HepG2 (cell line): ENCODE measurements around the gene TMEM131. TPM values are rescaled to one million over a fixed set of nuclear protein-coding genes. Genes with fewer than 3 reads are reported as not detected.

Experiments used
- ATAC-seq: fragments of 200-7000 bp; cut with Tn5 transposase; 3 replicates; pipeline ENCODE4 v1.9.1; 2020; ENCODE audit warnings: mild to moderate bottlenecking, moderate library complexity
- BruUV-seq: library from RNA; stranded (reverse); fragments of 400-500 nt; replicated peaks from 2 replicates; lab custom pipeline; 2021; lab: Mats Ljungman, UMichigan
- CTCF ChIA-PET: fragments of 300-600 bp; formaldehyde crosslinking; extraction: SDS; loops from one replicate; lab custom pipeline; 2021; ENCODE audit warnings: low total read pairs, inconsistent platforms, low intra/inter-chr PET ratio; lab: Yijun Ruan, JAX
- POLR2A ChIA-PET: fragments of 350-600 bp; sonication (Branson Sonifier 250); formaldehyde crosslinking; loops from one replicate; lab custom pipeline; 2020; ENCODE audit warnings: antibody characterized with exemption, inconsistent platforms; lab: Yijun Ruan, JAX
- DNase-seq: peaks from one replicate; pipeline ENCODE4 v3.0.0-alpha.2; 2015; ENCODE audit warnings: low spot score
- FAIRE-seq: peaks from 3 replicates; lab custom pipeline; 2011; peaks lifted over from hg19 to GRCh38; lab: Jason Lieb, UNC
- H2AFZ ChIP-seq: one replicate; pipeline ENCODE4 v1.6.1; 2011; ENCODE audit warnings: low read length, inconsistent platforms
- H3K27ac ChIP-seq: fragments of 300-600 bp; 3 replicates; pipeline ENCODE4 v1.8.0; 2011; ENCODE audit warnings: mixed run types, mild to moderate bottlenecking, mixed read lengths, low read length, inconsistent platforms; ENCODE audit not compliant: insufficient read depth; ENCODE audit errors: extremely low read length
- H3K27me3 ChIP-seq, 2 experiments: fragments of 200-600 bp in 1 of 2; 2 replicates in 1 of 2; 3 replicates in 1 of 2; pipeline versions ENCODE4 v1.6.0 to v1.8.0; 2011; ENCODE audit warnings: low read length in 2 of 2, mild to moderate bottlenecking in 2 of 2, moderate library complexity in 2 of 2, inconsistent platforms in 1 of 2; ENCODE audit not compliant: insufficient read depth in 2 of 2, control insufficient read depth in 1 of 2
- H3K36me3 ChIP-seq, 2 experiments: fragments of 200-600 bp in 1 of 2; replicated peaks in 1 of 2; 2 replicates in 1 of 2; 3 replicates in 1 of 2; pipeline versions ENCODE4 v1.5.1 to v1.8.0; 2011; ENCODE audit warnings: low read length in 2 of 2, inconsistent platforms in 1 of 2; ENCODE audit not compliant: insufficient read depth in 2 of 2, control insufficient read depth in 1 of 2
- H3K4me1 ChIP-seq: 2 replicates; pipeline ENCODE4 v1.5.1; 2012; ENCODE audit warnings: low read length, inconsistent platforms; ENCODE audit not compliant: insufficient read depth
- H3K4me2 ChIP-seq: 2 replicates; pipeline ENCODE4 v1.6.0; 2011; ENCODE audit warnings: low read depth, low read length, inconsistent platforms
- H3K4me3 ChIP-seq, 3 experiments: fragments of 200-600 bp in 1 of 3; sonication (generic), shearing (Covaris generic) in 1 of 3; replicated peaks in 1 of 3; 2 replicates each; pipeline ENCODE4 v1.5.1; 2011 to 2016; ENCODE audit warnings: low read length in 3 of 3, inconsistent platforms in 2 of 3, low read depth in 2 of 3, mild to moderate bottlenecking in 2 of 3, control low read depth in 1 of 3, mixed read lengths in 1 of 3; ENCODE audit not compliant: insufficient read depth in 1 of 3
- H3K79me2 ChIP-seq: one replicate; pipeline ENCODE4 v1.6.1; 2011; ENCODE audit warnings: low read length, inconsistent platforms; ENCODE audit not compliant: insufficient read depth
- H3K9ac ChIP-seq: 2 replicates; pipeline ENCODE4 v1.6.0; 2011; ENCODE audit warnings: mild to moderate bottlenecking, low read depth, low read length, inconsistent platforms; ENCODE audit not compliant: insufficient read depth
- H3K9me3 ChIP-seq: 2 replicates; pipeline ENCODE4 v1.5.1; 2012; ENCODE audit warnings: mild to moderate bottlenecking, low read length
- H4K20me1 ChIP-seq: 2 replicates; pipeline ENCODE4 v1.6.0; 2011; ENCODE audit warnings: inconsistent platforms, mild to moderate bottlenecking, low read length, moderate library complexity; ENCODE audit not compliant: insufficient read depth
- ARHGAP35 ChIP-seq: sonication (generic); formaldehyde crosslinking; IDR thresholded peaks from 2 replicates; pipeline ENCODE4 v1.9.0; 2022; ENCODE audit warnings: mild to moderate bottlenecking, inconsistent platforms, moderate library complexity, missing genetic modification reagents, borderline replicate concordance
- ARNTL ChIP-seq: sonication (generic); formaldehyde crosslinking; IDR thresholded peaks from 2 replicates; pipeline ENCODE4 v1.4.0; 2020; ENCODE audit warnings: mild to moderate bottlenecking, missing genetic modification reagents
- DBP ChIP-seq: sonication (generic); formaldehyde crosslinking; IDR thresholded peaks from 2 replicates; pipeline ENCODE4 v1.4.0; 2020; ENCODE audit warnings: missing genetic modification reagents; ENCODE audit errors: not compliant biosample characterization
- FOXC1 ChIP-seq: sonication (generic); formaldehyde crosslinking; IDR thresholded peaks from 2 replicates; pipeline ENCODE4 v1.8.0; 2022; ENCODE audit warnings: mild to moderate bottlenecking, missing genetic modification reagents, borderline replicate concordance
- FOXK2 ChIP-seq: fragments of 450-650 bp; IDR thresholded peaks from 2 replicates; pipeline ENCODE4 v1.6.1; 2016
- NCOR1 ChIP-seq: fragments of 200-600 bp; sonication (generic); IDR thresholded peaks from 2 replicates; pipeline ENCODE4 v1.7.0; 2017; ENCODE audit warnings: antibody characterized with exemption, low read length, borderline replicate concordance
- NFE2 ChIP-seq: sonication (generic); formaldehyde crosslinking; IDR thresholded peaks from 2 replicates; pipeline ENCODE4 v1.4.0; 2020; ENCODE audit warnings: missing genetic modification reagents
- PPARG ChIP-seq: conservative IDR thresholded peaks from 2 replicates; pipeline ENCODE4 v1.6.1; 2016; ENCODE audit warnings: missing biosample characterization, missing genetic modification reagents
- SRF ChIP-seq: IDR thresholded peaks from 2 replicates; pipeline ENCODE4 v1.6.1; 2011; ENCODE audit warnings: mild to moderate bottlenecking, low read depth, low read length, moderate library complexity
- SRSF1 ChIP-seq: fragments of 200-400 bp; formaldehyde crosslinking; optimal IDR thresholded peaks from 2 replicates; pipeline ENCODE3; 2017; ENCODE audit warnings: mild to moderate bottlenecking, low read depth, low read length, moderate library complexity
- SRY ChIP-seq: sonication (generic); formaldehyde crosslinking; IDR thresholded peaks from 2 replicates; pipeline ENCODE4 v1.8.0; 2022; ENCODE audit warnings: mild to moderate bottlenecking, missing genetic modification reagents
- U2AF1 ChIP-seq: fragments of 200-400 bp; formaldehyde crosslinking; optimal IDR thresholded peaks from 2 replicates; pipeline ENCODE3; 2017; ENCODE audit warnings: mild to moderate bottlenecking, low read depth, low read length
- ZFP62 ChIP-seq: sonication (generic); formaldehyde crosslinking; IDR thresholded peaks from 2 replicates; pipeline ENCODE4 v1.4.0; 2020; ENCODE audit warnings: missing genetic modification reagents
- ZFP82 ChIP-seq: sonication (generic); formaldehyde crosslinking; IDR thresholded peaks from 2 replicates; pipeline ENCODE4 v1.5.1; 2020; ENCODE audit warnings: mild to moderate bottlenecking, missing genetic modification reagents, borderline replicate concordance
- ZNF672 ChIP-seq: sonication (generic); formaldehyde crosslinking; IDR thresholded peaks from 2 replicates; pipeline ENCODE4 v1.8.1; 2022; ENCODE audit warnings: missing genetic modification reagents
- WGBS: methylation state at CpG from one replicate; pipeline ENCODE4 v1.1.6; 2017; ENCODE audit warnings: low lambda C conversion rate; 5-methylcytosine and 5-hydroxymethylcytosine counted together
- in situ Hi-C: cut with HindIII; loops from 2 replicates; pipeline ENCODE4 v1.10.0; 2017; ENCODE audit warnings: low pct_unique_long_range_greater_than_20kb; ENCODE audit not compliant: extremely low pct_ligation_motif_present
- intact Hi-C: fragments of 100-400 bp; cut with micrococcal nuclease; formaldehyde crosslinking; loops from one replicate; pipeline ENCODE4 v1.10.0; 2022; ENCODE audit not compliant: unreplicated experiment
- polyA plus RNA-seq, 8 experiments: library from polyadenylated mRNA; depleted of rRNA in 3 of 8; stranded (reverse) in 7 of 8; unstranded in 1 of 8; fragments of >200 nt; fragmentation: Illumina TruSeq in 4 of 8; extraction: Trizol in 4 of 8; gene quantifications; 2 replicates each; pipeline versions ENCODE4 v1.2.1 to v1.2.3, GENCODE V29; 2011 to 2016; ENCODE audit warnings: low read depth in 4 of 8, missing spikeins in 1 of 8, mixed read lengths in 1 of 8; ENCODE audit not compliant: insufficient read depth in 1 of 8
- total RNA-seq, 5 experiments: library from RNA; depleted of rRNA; stranded (reverse); fragments of >200 nt; fragmentation: Illumina TruSeq; extraction: Trizol; gene quantifications; 2 replicates each; pipeline ENCODE4 v1.2.3, GENCODE V29; 2016; ENCODE audit warnings: low read depth in 1 of 5
- TF ChIP-seq, protein P1 (sequence below): sonication (generic); formaldehyde crosslinking; IDR thresholded peaks from 2 replicates; pipeline ENCODE4 v1.4.0; 2020; ENCODE audit warnings: missing genetic modification reagents
- TF ChIP-seq, protein P2 (sequence below): sonication (generic); formaldehyde crosslinking; IDR thresholded peaks from 2 replicates; pipeline ENCODE4 v1.4.0; 2020; ENCODE audit warnings: missing genetic modification reagents

The TMEM131 gene
- total and polyA plus RNA-seq, 2 of the 13 experiments (the other 11 are each of a cell fraction or from before 2014, with no cell fraction given) = 17.9 to 19.5 TPM

DNA sequence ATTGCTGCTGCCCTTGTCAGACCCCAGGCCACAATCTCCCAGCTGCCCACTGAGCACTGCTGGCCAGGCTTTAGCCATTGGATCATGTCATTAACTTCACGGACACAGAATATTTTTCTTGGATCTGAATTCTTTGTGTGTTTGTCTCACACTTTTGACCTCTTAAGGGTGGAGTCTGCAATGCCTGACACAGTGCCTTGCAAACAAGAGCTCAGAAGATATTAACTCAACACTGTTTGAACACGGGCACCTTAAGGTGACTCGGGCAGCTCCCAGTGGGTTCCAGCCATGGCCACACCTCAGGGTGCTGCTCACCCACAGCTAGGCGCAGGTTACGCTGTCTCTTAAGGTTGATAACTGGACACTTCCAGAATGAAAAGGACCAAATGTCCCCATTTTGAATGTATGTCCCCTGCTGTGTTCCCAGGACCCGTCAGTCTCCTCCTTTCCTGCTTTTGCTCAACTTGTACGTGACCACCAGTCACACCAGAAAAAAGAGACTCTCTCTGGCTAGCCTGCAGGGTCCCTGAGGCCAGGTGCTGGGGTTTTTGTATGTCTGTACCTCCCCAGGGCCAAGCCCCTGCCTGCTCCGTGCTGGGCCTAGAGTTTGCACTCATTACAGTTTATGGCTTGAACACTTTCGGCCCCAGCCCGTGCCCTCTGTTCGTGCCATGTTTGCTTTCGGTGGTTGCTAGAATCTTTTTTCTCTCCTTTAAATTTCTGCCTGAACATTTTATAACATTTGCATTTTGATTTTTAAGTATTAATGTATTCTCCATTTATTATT is 33.4 kb upstream of the TMEM131 start:
- H4K20me1 ChIP-seq = no peaks in the 10 kb centered on the region
- no peak overlapping the region for H3K27ac ChIP-seq
- FAIRE-seq (no peak), DNase-seq (no peak), ATAC-seq (no peak)
- H3K4me3 ChIP-seq = no peak overlapping the region
- intact Hi-C loops = no loop called here
- 74% methylated on average over 12 of the region's 12 CpGs for WGBS
- no TSS peak for BruUV-seq
- no peaks in the 10 kb centered on the region for H3K4me1 ChIP-seq
- no peaks in the 10 kb centered on the region for H3K36me3 ChIP-seq
- H3K27me3 ChIP-seq = peaks cover 0 to 8% of the 10 kb centered on the region in 2 experiments; a peak in 1 of 5 replicates
- no peak overlapping the region for H3K9ac ChIP-seq
- ChIA-PET CTCF (no interaction called here), POLR2A (no interaction called here)
- H3K4me2 ChIP-seq = no peak overlapping the region
- H2AFZ ChIP-seq = no peak overlapping the region
- no peaks in the 10 kb centered on the region for H3K9me3 ChIP-seq
- in situ Hi-C loops = no loop called here
- H3K79me2 ChIP-seq = no peaks in the 10 kb centered on the region
- TF ChIP-seq FOXC1 (CRISPR knock-in tag) = no peak
- TF ChIP-seq FOXK2 = no peak
- TF ChIP-seq NCOR1 = no peak
- TF ChIP-seq, protein P1, sequence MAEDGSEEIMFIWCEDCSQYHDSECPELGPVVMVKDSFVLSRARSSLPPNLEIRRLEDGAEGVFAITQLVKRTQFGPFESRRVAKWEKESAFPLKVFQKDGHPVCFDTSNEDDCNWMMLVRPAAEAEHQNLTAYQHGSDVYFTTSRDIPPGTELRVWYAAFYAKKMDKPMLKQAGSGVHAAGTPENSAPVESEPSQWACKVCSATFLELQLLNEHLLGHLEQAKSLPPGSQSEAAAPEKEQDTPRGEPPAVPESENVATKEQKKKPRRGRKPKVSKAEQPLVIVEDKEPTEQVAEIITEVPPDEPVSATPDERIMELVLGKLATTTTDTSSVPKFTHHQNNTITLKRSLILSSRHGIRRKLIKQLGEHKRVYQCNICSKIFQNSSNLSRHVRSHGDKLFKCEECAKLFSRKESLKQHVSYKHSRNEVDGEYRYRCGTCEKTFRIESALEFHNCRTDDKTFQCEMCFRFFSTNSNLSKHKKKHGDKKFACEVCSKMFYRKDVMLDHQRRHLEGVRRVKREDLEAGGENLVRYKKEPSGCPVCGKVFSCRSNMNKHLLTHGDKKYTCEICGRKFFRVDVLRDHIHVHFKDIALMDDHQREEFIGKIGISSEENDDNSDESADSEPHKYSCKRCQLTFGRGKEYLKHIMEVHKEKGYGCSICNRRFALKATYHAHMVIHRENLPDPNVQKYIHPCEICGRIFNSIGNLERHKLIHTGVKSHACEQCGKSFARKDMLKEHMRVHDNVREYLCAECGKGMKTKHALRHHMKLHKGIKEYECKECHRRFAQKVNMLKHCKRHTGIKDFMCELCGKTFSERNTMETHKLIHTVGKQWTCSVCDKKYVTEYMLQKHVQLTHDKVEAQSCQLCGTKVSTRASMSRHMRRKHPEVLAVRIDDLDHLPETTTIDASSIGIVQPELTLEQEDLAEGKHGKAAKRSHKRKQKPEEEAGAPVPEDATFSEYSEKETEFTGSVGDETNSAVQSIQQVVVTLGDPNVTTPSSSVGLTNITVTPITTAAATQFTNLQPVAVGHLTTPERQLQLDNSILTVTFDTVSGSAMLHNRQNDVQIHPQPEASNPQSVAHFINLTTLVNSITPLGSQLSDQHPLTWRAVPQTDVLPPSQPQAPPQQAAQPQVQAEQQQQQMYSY = no peak
- no peak for TF ChIP-seq SRSF1
- no peak for TF ChIP-seq SRF
- no peak for TF ChIP-seq ARNTL (CRISPR knock-in tag)
- TF ChIP-seq PPARG = no peak
- TF ChIP-seq U2AF1 = no peak
- no peak for TF ChIP-seq ZNF672 (CRISPR knock-in tag)
- TF ChIP-seq DBP (CRISPR knock-in tag) = no peak
- TF ChIP-seq, protein P2, sequence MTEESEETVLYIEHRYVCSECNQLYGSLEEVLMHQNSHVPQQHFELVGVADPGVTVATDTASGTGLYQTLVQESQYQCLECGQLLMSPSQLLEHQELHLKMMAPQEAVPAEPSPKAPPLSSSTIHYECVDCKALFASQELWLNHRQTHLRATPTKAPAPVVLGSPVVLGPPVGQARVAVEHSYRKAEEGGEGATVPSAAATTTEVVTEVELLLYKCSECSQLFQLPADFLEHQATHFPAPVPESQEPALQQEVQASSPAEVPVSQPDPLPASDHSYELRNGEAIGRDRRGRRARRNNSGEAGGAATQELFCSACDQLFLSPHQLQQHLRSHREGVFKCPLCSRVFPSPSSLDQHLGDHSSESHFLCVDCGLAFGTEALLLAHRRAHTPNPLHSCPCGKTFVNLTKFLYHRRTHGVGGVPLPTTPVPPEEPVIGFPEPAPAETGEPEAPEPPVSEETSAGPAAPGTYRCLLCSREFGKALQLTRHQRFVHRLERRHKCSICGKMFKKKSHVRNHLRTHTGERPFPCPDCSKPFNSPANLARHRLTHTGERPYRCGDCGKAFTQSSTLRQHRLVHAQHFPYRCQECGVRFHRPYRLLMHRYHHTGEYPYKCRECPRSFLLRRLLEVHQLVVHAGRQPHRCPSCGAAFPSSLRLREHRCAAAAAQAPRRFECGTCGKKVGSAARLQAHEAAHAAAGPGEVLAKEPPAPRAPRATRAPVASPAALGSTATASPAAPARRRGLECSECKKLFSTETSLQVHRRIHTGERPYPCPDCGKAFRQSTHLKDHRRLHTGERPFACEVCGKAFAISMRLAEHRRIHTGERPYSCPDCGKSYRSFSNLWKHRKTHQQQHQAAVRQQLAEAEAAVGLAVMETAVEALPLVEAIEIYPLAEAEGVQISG = no peak
- no peak for TF ChIP-seq ZFP62 (CRISPR knock-in tag)
- no peak for TF ChIP-seq ARHGAP35
- no peak for TF ChIP-seq SRY
- no peak for TF ChIP-seq NFE2 (CRISPR knock-in tag)
- TF ChIP-seq ZFP82 (CRISPR knock-in tag) = no peak
